Osteocyte (in vitro differentiated cells): ENCODE measurements around the gene PHF21B. TPM values are rescaled to one million over a fixed set of nuclear protein-coding genes. Genes with fewer than 3 reads are reported as not detected.

ENCODE experiments used
- DNase-seq: peaks from one replicate; pipeline ENCODE4 v3.0.0; 2021; ENCODE audit warnings: mixed read lengths; ENCODE audit not compliant: unreplicated experiment; ENCODE audit errors: extremely low spot score
- H3K27ac Mint-ChIP-seq: one replicate; pipeline ENCODE4 v1.8.0; 2021; ENCODE audit warnings: mild to moderate bottlenecking, mixed read lengths; ENCODE audit not compliant: unreplicated experiment
- H3K27me3 Mint-ChIP-seq: one replicate; pipeline ENCODE4 v1.8.0; 2021; ENCODE audit warnings: mixed read lengths; ENCODE audit not compliant: unreplicated experiment
- H3K36me3 Mint-ChIP-seq: one replicate; pipeline ENCODE4 v1.8.0; 2021; ENCODE audit warnings: mixed read lengths; ENCODE audit not compliant: unreplicated experiment
- H3K4me1 Mint-ChIP-seq: one replicate; pipeline ENCODE4 v1.8.0; 2021; ENCODE audit warnings: mixed read lengths; ENCODE audit not compliant: unreplicated experiment
- H3K4me3 Mint-ChIP-seq: one replicate; pipeline ENCODE4 v1.8.0; 2021; ENCODE audit warnings: mild to moderate bottlenecking, moderate library complexity, mixed read lengths; ENCODE audit not compliant: unreplicated experiment
- H3K9me3 Mint-ChIP-seq: one replicate; pipeline ENCODE4 v1.8.0; 2021; ENCODE audit warnings: mixed read lengths; ENCODE audit not compliant: unreplicated experiment
- CTCF ChIP-seq: fragments of 200-600 bp; sonication (generic); IDR thresholded peaks from 2 replicates; pipeline ENCODE4 v1.5.0; 2021; ENCODE audit warnings: antibody characterized with exemption, mild to moderate bottlenecking, moderate library complexity
- total RNA-seq: library from RNA; stranded (reverse); gene quantifications from 2 replicates; pipeline ENCODE4 v1.2.1, GENCODE V29; 2021

PHF21B gene
- total RNA-seq, 1 donor from 2014 or later, result 0.54 TPM

GRCh38 chr22:44937216-44937615 is 72.6 kb downstream of the PHF21B start:
- no peaks in the 10 kb centered on the region for H3K4me1 Mint-ChIP-seq
- DNase-seq, result no peak
- no peaks in the 10 kb centered on the region for H3K9me3 Mint-ChIP-seq
- no peaks in the 10 kb centered on the region for H3K36me3 Mint-ChIP-seq
- TF ChIP-seq CTCF, result no peak
- H3K27ac Mint-ChIP-seq, result no peak overlapping the region
- peaks cover 2% of the 10 kb centered on the region for H3K27me3 Mint-ChIP-seq
- H3K4me3 Mint-ChIP-seq, result no peak overlapping the region

GRCh38 chr22:44936201-44936600 is 73.6 kb downstream of the PHF21B start:
- Mint-ChIP-seq H3K36me3 (no peaks in the 10 kb centered on the region), H3K27me3 (peaks cover 2% of the 10 kb centered on the region), H3K27ac (no peak overlapping the region), H3K4me3 (no peak overlapping the region), H3K4me1 (no peaks in the 10 kb centered on the region), H3K9me3 (no peaks in the 10 kb centered on the region)
- no peak for DNase-seq
- TF ChIP-seq CTCF, result no peak

GRCh38 chr22:44935724-44936123 is 74.1 kb downstream of the PHF21B start:
- no peaks in the 10 kb centered on the region for H3K36me3 Mint-ChIP-seq
- no peak overlapping the region for H3K27ac Mint-ChIP-seq
- H3K4me3 Mint-ChIP-seq, result no peak overlapping the region
- no peak for TF ChIP-seq CTCF
- H3K4me1 Mint-ChIP-seq, result no peaks in the 10 kb centered on the region
- no peaks in the 10 kb centered on the region for H3K9me3 Mint-ChIP-seq
- DNase-seq, result no peak
- H3K27me3 Mint-ChIP-seq, result peaks cover 2% of the 10 kb centered on the region

GRCh38 chr22:44934454-44934735 is 75.4 kb downstream of the PHF21B start:
- no peak for DNase-seq
- H3K4me3 Mint-ChIP-seq, result no peak overlapping the region
- peaks cover 2% of the 10 kb centered on the region for H3K27me3 Mint-ChIP-seq
- H3K4me1 Mint-ChIP-seq, result no peaks in the 10 kb centered on the region
- TF ChIP-seq CTCF, result no peak
- H3K36me3 Mint-ChIP-seq, result no peaks in the 10 kb centered on the region
- H3K9me3 Mint-ChIP-seq, result no peaks in the 10 kb centered on the region
- H3K27ac Mint-ChIP-seq, result no peak overlapping the region

GRCh38 chr22:44933666-44934453 is 75.9 kb downstream of the PHF21B start:
- Mint-ChIP-seq H3K27me3 (no peaks in the 10 kb centered on the region), H3K27ac (no peak overlapping the region), H3K9me3 (no peaks in the 10 kb centered on the region), H3K36me3 (no peaks in the 10 kb centered on the region), H3K4me3 (no peak overlapping the region), H3K4me1 (no peaks in the 10 kb centered on the region)
- no peak for TF ChIP-seq CTCF
- no peak for DNase-seq
